Neural cell (in vitro differentiated cells): ENCODE results near the gene ALDH1B1. TPM values are rescaled to one million over a fixed set of nuclear protein-coding genes. Genes with fewer than 3 reads are reported as not detected.

Source experiments
- H2AFZ ChIP-seq: fragments of 200-600, 300-800 bp; sonication (generic), shearing (Covaris generic); 2 replicates; pipeline ENCODE4 v1.6.0; 2014; ENCODE audit warnings: low read depth, mild to moderate bottlenecking, antibody characterized with exemption, low read length, moderate library complexity
- H3F3A ChIP-seq: fragments of 200-600 bp; shearing (Covaris generic); 2 replicates; pipeline ENCODE4 v1.6.1; 2016; ENCODE audit warnings: mild to moderate bottlenecking, moderate library complexity, mixed read lengths, antibody characterized with exemption, low read length; ENCODE audit not compliant: insufficient read depth, poor library complexity, severe bottlenecking
- H3K27ac ChIP-seq: fragments of 200-600, 300-800 bp; sonication (generic), shearing (Covaris generic); 2 replicates; pipeline ENCODE4 v1.5.1; 2014; ENCODE audit warnings: mild to moderate bottlenecking, low read length, moderate library complexity
- H3K27me3 ChIP-seq: fragments of 300-800, 200-600 bp; sonication (generic), shearing (Covaris generic); 2 replicates; pipeline ENCODE4 v1.6.0; 2014; ENCODE audit warnings: mild to moderate bottlenecking, low read depth, low read length, moderate library complexity; ENCODE audit not compliant: insufficient read depth
- H3K36me3 ChIP-seq: fragments of 300-800, 200-600 bp; sonication (generic), shearing (Covaris generic); 2 replicates; pipeline ENCODE4 v1.5.1; 2014; ENCODE audit warnings: mild to moderate bottlenecking, antibody characterized with exemption, low read length, moderate library complexity; ENCODE audit not compliant: insufficient read depth
- H3K4me2 ChIP-seq: fragments of 300-800, 200-600 bp; sonication (generic), shearing (Covaris generic); 2 replicates; pipeline ENCODE4 v1.6.0; 2014; ENCODE audit warnings: mild to moderate bottlenecking, low read length
- H3K4me3 ChIP-seq: fragments of 300-800, 200-600 bp; sonication (generic), shearing (Covaris generic); 2 replicates; pipeline ENCODE4 v1.5.1; 2014; ENCODE audit warnings: mild to moderate bottlenecking, low read length, moderate library complexity
- H3K79me2 ChIP-seq: fragments of 200-600 bp; shearing (Covaris generic); replicated peaks from 2 replicates; pipeline ENCODE4 v1.6.0; 2014; ENCODE audit warnings: mild to moderate bottlenecking, low read length, moderate library complexity; ENCODE audit not compliant: insufficient read depth
- H3K9ac ChIP-seq: fragments of 300-800, 200-600 bp; sonication (generic), shearing (Covaris generic); 2 replicates; pipeline ENCODE4 v1.6.1; 2016; ENCODE audit warnings: mild to moderate bottlenecking, low read length, mixed read lengths
- H3K9me2 ChIP-seq: fragments of 200-600 bp; shearing (Covaris generic); 2 replicates; pipeline ENCODE4 v1.6.1; 2016; ENCODE audit warnings: mild to moderate bottlenecking, low read length, mixed read lengths; ENCODE audit not compliant: insufficient read depth
- H3K9me3 ChIP-seq: fragments of 200-600, 300-800 bp; sonication (generic), shearing (Covaris generic); 2 replicates; pipeline ENCODE4 v1.6.1; 2016; ENCODE audit warnings: mild to moderate bottlenecking, mixed run types, low read length, moderate library complexity, mixed read lengths
- H4K20me1 ChIP-seq: fragments of 200-600 bp; shearing (Covaris generic); 2 replicates; pipeline ENCODE4 v1.6.1; 2016; ENCODE audit warnings: mild to moderate bottlenecking, mixed run types; ENCODE audit not compliant: insufficient read depth
- EP300 ChIP-seq: fragments of 450-650 bp; conservative IDR thresholded peaks from 2 replicates; pipeline ENCODE4 v1.6.1; 2014; ENCODE audit warnings: antibody characterized with exemption, mild to moderate bottlenecking, moderate library complexity; ENCODE audit not compliant: poor library complexity, severe bottlenecking
- EZH2 ChIP-seq: fragments of 200-600, 300-800 bp; shearing (Covaris generic), sonication (generic); IDR thresholded peaks from 2 replicates; pipeline ENCODE4 v1.6.1; 2014; ENCODE audit warnings: antibody characterized with exemption, low read length, borderline replicate concordance, mild to moderate bottlenecking; ENCODE audit not compliant: insufficient read depth, poor library complexity, severe bottlenecking
- MXI1 ChIP-seq: fragments of 450-650 bp; conservative IDR thresholded peaks from 2 replicates; pipeline ENCODE4 v1.6.1; 2014; ENCODE audit warnings: antibody characterized with exemption, mild to moderate bottlenecking; ENCODE audit not compliant: poor library complexity, severe bottlenecking
- POLR2AphosphoS5 ChIP-seq: IDR thresholded peaks from 2 replicates; pipeline ENCODE4 v1.6.1; 2012
- RAD21 ChIP-seq: fragments of 450-650 bp; conservative IDR thresholded peaks from 2 replicates; pipeline ENCODE4 v1.6.1; 2014; ENCODE audit warnings: antibody characterized with exemption, mild to moderate bottlenecking, moderate library complexity
- SMC3 ChIP-seq: fragments of 450-650 bp; conservative IDR thresholded peaks from 2 replicates; pipeline ENCODE4 v1.6.1; 2014; ENCODE audit warnings: antibody characterized with exemption, mild to moderate bottlenecking, moderate library complexity; ENCODE audit not compliant: poor library complexity
- TAF1 ChIP-seq: IDR thresholded peaks from 2 replicates; pipeline ENCODE4 v1.6.1; 2012; ENCODE audit warnings: low read depth
- polyA plus RNA-seq: library from polyadenylated mRNA; depleted of rRNA; stranded (reverse); fragments of >200 nt; gene quantifications from 2 replicates; pipeline ENCODE4 v1.2.3, GENCODE V29; 2014
- TF ChIP-seq, protein P1 (sequence below): fragments of 450-650 bp; IDR thresholded peaks from 2 replicates; pipeline ENCODE4 v1.5.1; 2014; ENCODE audit warnings: antibody characterized with exemption, mild to moderate bottlenecking, moderate library complexity; ENCODE audit not compliant: poor library complexity, severe bottlenecking
- TF ChIP-seq, protein P2 (sequence below): IDR thresholded peaks from 2 replicates; pipeline ENCODE4 v1.6.1; 2012; ENCODE audit warnings: borderline replicate concordance

The ALDH1B1 gene
- polyA plus RNA-seq, 1 donor from 2014 or later: 6.6 TPM

DNA sequence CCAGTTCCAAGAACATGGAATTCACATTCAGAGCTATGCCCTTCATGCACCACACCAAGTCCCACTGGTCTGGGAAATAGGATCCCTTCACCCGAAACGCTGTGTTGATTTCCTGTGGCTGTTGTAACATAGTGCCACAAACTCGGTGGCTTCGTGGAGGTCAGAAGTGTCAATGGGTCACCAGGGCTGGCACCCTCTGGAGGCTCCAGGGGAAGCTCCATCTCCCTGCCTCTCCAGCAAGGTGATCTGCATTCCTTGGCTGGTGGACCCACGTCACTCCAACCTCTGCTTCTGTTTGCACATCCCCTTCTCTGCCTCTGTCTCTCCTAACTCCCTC, 28.9 kb upstream of the ALDH1B1 start:
- Histone ChIP-seq H3F3A (peaks cover 15% of the 10 kb centered on the region), H3K27me3 (no peaks in the 10 kb centered on the region), H3K9me3 (no peaks in the 10 kb centered on the region), H3K79me2 (no peaks in the 10 kb centered on the region), H3K4me3 (no peak overlapping the region), H2AFZ (no peak overlapping the region), H3K9me2 (no peaks in the 10 kb centered on the region), H3K27ac (peak overlapping the region; percentile 92), H3K36me3 (no peaks in the 10 kb centered on the region), H4K20me1 (no peaks in the 10 kb centered on the region), H3K9ac (peak overlapping the region; percentile 62), H3K4me2 (no peak overlapping the region)
- TF ChIP-seq POLR2AphosphoS5: no peak
- TF ChIP-seq, protein P1, sequence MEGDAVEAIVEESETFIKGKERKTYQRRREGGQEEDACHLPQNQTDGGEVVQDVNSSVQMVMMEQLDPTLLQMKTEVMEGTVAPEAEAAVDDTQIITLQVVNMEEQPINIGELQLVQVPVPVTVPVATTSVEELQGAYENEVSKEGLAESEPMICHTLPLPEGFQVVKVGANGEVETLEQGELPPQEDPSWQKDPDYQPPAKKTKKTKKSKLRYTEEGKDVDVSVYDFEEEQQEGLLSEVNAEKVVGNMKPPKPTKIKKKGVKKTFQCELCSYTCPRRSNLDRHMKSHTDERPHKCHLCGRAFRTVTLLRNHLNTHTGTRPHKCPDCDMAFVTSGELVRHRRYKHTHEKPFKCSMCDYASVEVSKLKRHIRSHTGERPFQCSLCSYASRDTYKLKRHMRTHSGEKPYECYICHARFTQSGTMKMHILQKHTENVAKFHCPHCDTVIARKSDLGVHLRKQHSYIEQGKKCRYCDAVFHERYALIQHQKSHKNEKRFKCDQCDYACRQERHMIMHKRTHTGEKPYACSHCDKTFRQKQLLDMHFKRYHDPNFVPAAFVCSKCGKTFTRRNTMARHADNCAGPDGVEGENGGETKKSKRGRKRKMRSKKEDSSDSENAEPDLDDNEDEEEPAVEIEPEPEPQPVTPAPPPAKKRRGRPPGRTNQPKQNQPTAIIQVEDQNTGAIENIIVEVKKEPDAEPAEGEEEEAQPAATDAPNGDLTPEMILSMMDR: no peak
- no peak for TF ChIP-seq SMC3
- no peak for TF ChIP-seq RAD21
- TF ChIP-seq EP300: no peak
- TF ChIP-seq TAF1: no peak
- no peak for TF ChIP-seq EZH2
- TF ChIP-seq, protein P2, sequence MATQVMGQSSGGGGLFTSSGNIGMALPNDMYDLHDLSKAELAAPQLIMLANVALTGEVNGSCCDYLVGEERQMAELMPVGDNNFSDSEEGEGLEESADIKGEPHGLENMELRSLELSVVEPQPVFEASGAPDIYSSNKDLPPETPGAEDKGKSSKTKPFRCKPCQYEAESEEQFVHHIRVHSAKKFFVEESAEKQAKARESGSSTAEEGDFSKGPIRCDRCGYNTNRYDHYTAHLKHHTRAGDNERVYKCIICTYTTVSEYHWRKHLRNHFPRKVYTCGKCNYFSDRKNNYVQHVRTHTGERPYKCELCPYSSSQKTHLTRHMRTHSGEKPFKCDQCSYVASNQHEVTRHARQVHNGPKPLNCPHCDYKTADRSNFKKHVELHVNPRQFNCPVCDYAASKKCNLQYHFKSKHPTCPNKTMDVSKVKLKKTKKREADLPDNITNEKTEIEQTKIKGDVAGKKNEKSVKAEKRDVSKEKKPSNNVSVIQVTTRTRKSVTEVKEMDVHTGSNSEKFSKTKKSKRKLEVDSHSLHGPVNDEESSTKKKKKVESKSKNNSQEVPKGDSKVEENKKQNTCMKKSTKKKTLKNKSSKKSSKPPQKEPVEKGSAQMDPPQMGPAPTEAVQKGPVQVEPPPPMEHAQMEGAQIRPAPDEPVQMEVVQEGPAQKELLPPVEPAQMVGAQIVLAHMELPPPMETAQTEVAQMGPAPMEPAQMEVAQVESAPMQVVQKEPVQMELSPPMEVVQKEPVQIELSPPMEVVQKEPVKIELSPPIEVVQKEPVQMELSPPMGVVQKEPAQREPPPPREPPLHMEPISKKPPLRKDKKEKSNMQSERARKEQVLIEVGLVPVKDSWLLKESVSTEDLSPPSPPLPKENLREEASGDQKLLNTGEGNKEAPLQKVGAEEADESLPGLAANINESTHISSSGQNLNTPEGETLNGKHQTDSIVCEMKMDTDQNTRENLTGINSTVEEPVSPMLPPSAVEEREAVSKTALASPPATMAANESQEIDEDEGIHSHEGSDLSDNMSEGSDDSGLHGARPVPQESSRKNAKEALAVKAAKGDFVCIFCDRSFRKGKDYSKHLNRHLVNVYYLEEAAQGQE: no peak
- TF ChIP-seq MXI1: no peak

DNA sequence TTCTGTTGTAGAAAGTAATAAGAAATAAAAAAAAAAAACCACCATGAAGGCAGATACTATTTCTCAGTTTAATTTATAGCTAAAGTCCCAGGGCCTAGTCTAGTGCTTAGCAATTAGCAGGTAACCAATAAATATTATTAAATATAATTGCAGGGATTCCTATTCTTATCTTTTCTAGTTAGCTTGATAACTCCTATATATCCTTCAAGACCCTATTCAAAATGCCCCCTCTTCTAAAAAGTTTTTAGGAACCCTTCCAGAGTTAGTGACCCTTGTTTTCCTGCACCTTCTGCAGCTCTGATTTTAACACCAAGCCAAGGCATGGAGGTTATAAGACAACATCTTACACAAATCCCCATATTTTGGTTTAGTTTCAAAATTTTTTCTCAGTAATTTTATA, 24.6 kb upstream of the ALDH1B1 start:
- H3K27ac ChIP-seq: no peak overlapping the region
- no peaks in the 10 kb centered on the region for H3K9me3 ChIP-seq
- no peaks in the 10 kb centered on the region for H3K27me3 ChIP-seq
- H3K4me2 ChIP-seq: no peak overlapping the region
- H3K79me2 ChIP-seq: no peaks in the 10 kb centered on the region
- no peak overlapping the region for H3K4me3 ChIP-seq
- TF ChIP-seq TAF1 (no peak), RAD21 (no peak), MXI1 (no peak), SMC3 (no peak), EZH2 (no peak), EP300 (no peak), POLR2AphosphoS5 (no peak)
- TF ChIP-seq, protein P2: no peak
- TF ChIP-seq, protein P1: no peak
- no peak overlapping the region for H3K9ac ChIP-seq
- no peaks in the 10 kb centered on the region for H3K9me2 ChIP-seq
- no peaks in the 10 kb centered on the region for H4K20me1 ChIP-seq
- H3F3A ChIP-seq: no peaks in the 10 kb centered on the region
- no peak overlapping the region for H2AFZ ChIP-seq
- no peaks in the 10 kb centered on the region for H3K36me3 ChIP-seq
